DND-41 (cell line): Measurements from ENCODE around the gene CHD6.

Experiments
- CTCF ChIP-seq: IDR thresholded peaks from 2 replicates; pipeline ENCODE4 v1.5.1; 2012; ENCODE audit warnings: borderline replicate concordance, low read length, moderate library complexity, mild to moderate bottlenecking; ENCODE audit not compliant: poor library complexity, severe bottlenecking; ENCODE audit errors: extremely low read depth
- EZH2 ChIP-seq: IDR thresholded peaks from 3 replicates; pipeline ENCODE4 v1.6.1; 2012; ENCODE audit warnings: borderline replicate concordance, low read depth, mild to moderate bottlenecking, moderate library complexity, low read length, inconsistent platforms; ENCODE audit not compliant: severe bottlenecking

GRCh38 chr20:41621421-41621820 is 3.2 kb upstream of the CHD6 start:
- TF ChIP-seq CTCF: no peak
- no peak for TF ChIP-seq EZH2
